ENCODE results near the gene MAP3K3.

MAP3K3 gene

DNA sequence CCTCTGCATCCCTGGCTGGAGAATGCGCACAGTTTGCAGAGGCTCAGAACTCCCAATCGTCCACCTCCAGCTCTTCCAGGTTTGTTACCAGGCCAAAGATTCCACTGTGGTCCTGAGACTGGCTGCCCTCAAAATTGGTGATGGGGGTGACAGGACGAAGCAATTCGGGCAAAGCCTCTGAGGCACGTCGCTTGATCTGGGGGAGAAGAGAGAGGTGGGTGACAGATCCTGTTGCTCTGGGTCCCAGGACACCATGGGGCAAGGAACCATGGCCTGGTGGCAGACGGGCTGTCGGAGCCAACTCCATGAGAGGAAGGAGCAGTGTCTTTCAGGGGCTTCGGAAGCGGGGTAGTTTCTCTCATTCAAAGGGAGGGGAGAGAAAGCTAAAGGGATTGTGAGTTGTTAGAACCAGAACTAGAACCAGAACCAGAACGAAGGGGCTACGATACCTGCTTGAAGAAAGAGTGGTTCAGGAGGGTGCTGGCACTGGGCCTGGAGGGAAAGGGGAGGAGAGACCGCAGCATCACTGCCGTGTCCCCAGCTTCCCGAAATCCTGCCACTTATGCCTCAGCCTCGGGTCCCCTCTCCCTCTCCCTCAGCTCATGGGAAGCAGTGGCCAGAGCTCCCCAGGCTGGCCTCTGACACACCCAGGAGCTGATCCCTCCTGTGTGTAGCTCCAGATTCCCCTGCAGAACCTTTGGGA, 81.5 kb downstream of the MAP3K3 start:
- no peaks in the 10 kb centered on the region for H3K27me3 ChIP-seq
- H3K36me3 ChIP-seq = peaks cover 55% of the 10 kb centered on the region
- H3K9me3 ChIP-seq = no peaks in the 10 kb centered on the region
- H3K4me1 ChIP-seq (ENCODE audit: control insufficient read depth in 1 of 2, insufficient read depth in 1 of 2, low read depth in 1 of 2, low read length in 1 of 2) = peaks cover 38 to 39% of the 10 kb centered on the region in 2 experiments
- H3K27ac ChIP-seq = peak overlapping the region; percentile 100
- H3K4me3 ChIP-seq (ENCODE audit: low read depth in 1 of 2, low read length in 1 of 2) = no peak overlapping the region
- TF ChIP-seq, protein P1, sequence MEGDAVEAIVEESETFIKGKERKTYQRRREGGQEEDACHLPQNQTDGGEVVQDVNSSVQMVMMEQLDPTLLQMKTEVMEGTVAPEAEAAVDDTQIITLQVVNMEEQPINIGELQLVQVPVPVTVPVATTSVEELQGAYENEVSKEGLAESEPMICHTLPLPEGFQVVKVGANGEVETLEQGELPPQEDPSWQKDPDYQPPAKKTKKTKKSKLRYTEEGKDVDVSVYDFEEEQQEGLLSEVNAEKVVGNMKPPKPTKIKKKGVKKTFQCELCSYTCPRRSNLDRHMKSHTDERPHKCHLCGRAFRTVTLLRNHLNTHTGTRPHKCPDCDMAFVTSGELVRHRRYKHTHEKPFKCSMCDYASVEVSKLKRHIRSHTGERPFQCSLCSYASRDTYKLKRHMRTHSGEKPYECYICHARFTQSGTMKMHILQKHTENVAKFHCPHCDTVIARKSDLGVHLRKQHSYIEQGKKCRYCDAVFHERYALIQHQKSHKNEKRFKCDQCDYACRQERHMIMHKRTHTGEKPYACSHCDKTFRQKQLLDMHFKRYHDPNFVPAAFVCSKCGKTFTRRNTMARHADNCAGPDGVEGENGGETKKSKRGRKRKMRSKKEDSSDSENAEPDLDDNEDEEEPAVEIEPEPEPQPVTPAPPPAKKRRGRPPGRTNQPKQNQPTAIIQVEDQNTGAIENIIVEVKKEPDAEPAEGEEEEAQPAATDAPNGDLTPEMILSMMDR (IDR thresholded peaks at IDR 0.05) = no peak

DNA sequence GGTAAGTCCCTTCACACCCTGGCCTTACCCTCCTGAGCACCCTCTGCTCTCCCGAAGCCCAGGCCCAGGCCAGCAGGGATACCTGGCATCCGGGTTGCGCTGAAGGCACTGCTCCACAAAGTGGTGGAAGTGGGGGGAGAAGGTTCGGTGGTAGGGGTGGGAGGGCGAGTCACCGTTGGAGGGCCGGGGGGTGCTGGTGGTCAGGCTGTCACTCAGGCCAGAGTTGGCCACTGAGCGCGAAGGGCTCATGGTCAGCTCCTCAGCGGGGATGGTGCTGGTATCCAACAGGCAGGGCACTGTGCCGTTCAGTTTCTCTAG, 82.0 kb downstream of the MAP3K3 start:
- peaks cover 38 to 39% of the 10 kb centered on the region in 2 experiments for H3K4me1 ChIP-seq (ENCODE audit: control insufficient read depth in 1 of 2, insufficient read depth in 1 of 2, low read depth in 1 of 2, low read length in 1 of 2)
- peak overlapping the region; percentile 100 for H3K27ac ChIP-seq

DNA sequence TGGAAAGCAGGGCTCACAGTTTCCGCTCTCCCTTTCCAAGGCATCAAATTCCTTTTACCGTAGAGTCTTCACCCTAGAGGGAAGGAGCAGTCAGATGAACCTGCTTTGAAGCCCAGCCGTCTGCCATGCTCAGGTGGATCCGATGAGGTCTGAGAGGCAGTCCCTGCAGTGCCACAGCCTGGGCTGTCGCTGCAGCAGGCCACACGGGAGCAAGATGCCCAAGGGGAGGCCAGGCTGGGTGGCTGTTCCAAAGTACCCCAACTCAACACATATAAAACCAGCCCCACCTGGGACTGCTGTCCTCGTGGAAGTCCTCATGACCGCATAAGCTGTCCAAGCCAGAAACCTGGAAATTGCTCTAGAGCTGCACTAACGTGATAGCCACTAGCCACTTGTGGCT, 82.6 kb downstream of the MAP3K3 start:
- no peak overlapping the region for H3K4me3 ChIP-seq (ENCODE audit: low read depth in 1 of 2, low read length in 1 of 2)
- H3K4me1 ChIP-seq (ENCODE audit: control insufficient read depth in 1 of 2, insufficient read depth in 1 of 2, low read depth in 1 of 2, low read length in 1 of 2) = peaks cover 38 to 39% of the 10 kb centered on the region in 2 experiments
- peaks cover 61% of the 10 kb centered on the region for H3K36me3 ChIP-seq
- TF ChIP-seq, protein P1 (IDR thresholded peaks at IDR 0.05) = no peak
- no peaks in the 10 kb centered on the region for H3K9me3 ChIP-seq
- peak overlapping the region; percentile 69 for H3K27ac ChIP-seq
- H3K27me3 ChIP-seq = no peaks in the 10 kb centered on the region

More for the DNA sequence above, 82.0 kb downstream of the MAP3K3 start:
- no peak overlapping the region for H3K4me3 ChIP-seq (ENCODE audit: low read depth in 1 of 2, low read length in 1 of 2)
- H3K27me3 ChIP-seq = no peaks in the 10 kb centered on the region
- TF ChIP-seq, protein P1 (IDR thresholded peaks at IDR 0.05) = no peak
- no peaks in the 10 kb centered on the region for H3K9me3 ChIP-seq
- H3K36me3 ChIP-seq = peaks cover 58% of the 10 kb centered on the region

- Histone ChIP-seq H3K9me3 (no peaks in the 10 kb centered on the region), H3K36me3 (peaks cover 70% of the 10 kb centered on the region), H3K27ac (peak overlapping the region; percentile 69), H3K4me3 (ENCODE audit: low read depth in 1 of 2, low read length in 1 of 2) (no peak overlapping the region), H3K27me3 (no peaks in the 10 kb centered on the region), H3K4me1 (ENCODE audit: control insufficient read depth in 1 of 2, insufficient read depth in 1 of 2, low read depth in 1 of 2, low read length in 1 of 2) (peaks cover 38 to 39% of the 10 kb centered on the region in 2 experiments)
- TF ChIP-seq, protein P1 (IDR thresholded peaks at IDR 0.05) = no peak
These were observed 83.4 kb downstream of the MAP3K3 start for GRCh38 chr17:63705657-63706056.

GRCh38 chr17:63706336-63707082, 84.3 kb downstream of the MAP3K3 start:
- peak overlapping the region; percentile 69 for H3K27ac ChIP-seq
- no peak overlapping the region for H3K4me3 ChIP-seq (ENCODE audit: low read depth in 1 of 2, low read length in 1 of 2)
- peaks cover 78% of the 10 kb centered on the region for H3K36me3 ChIP-seq
- H3K4me1 ChIP-seq (ENCODE audit: control insufficient read depth in 1 of 2, insufficient read depth in 1 of 2, low read depth in 1 of 2, low read length in 1 of 2) = peaks cover 32 to 34% of the 10 kb centered on the region in 2 experiments
- no peaks in the 10 kb centered on the region for H3K9me3 ChIP-seq
- no peaks in the 10 kb centered on the region for H3K27me3 ChIP-seq
- TF ChIP-seq, protein P1 (IDR thresholded peaks at IDR 0.05) = no peak
